Limb (tissue), 2 donors: Measurements from ENCODE around the gene RNF19B.
"Not testable (repeated sequence)": the region's sequence is repeated elsewhere in the genome, so short reads cannot be mapped to it uniquely, and the experiment has no call there.

ENCODE experiments used
- DNase-seq, 2 donors: peaks; one replicate each; pipeline ENCODE4 v3.0.0-alpha.2; 2016; ENCODE audit errors: extremely low spot score in 2 of 2

The RNF19B gene

GRCh38 chr1:32931760-32932159 is 32.8 kb downstream of the RNF19B start:
- DNase-seq: no peak

GRCh38 chr1:32929366-32929765 is 35.2 kb downstream of the RNF19B start:
- DNase-seq: no peak

GRCh38 chr1:32928715-32929114 is 35.9 kb downstream of the RNF19B start:
- DNase-seq: no peak

GRCh38 chr1:32928285-32928684 is 36.3 kb downstream of the RNF19B start:
- no peak for DNase-seq

GRCh38 chr1:32927441-32927840 is 37.2 kb downstream of the RNF19B start:
- DNase-seq: no peak

GRCh38 chr1:32926562-32926961 is 38.0 kb downstream of the RNF19B start:
- DNase-seq: no peak

- peak in 1 of 2 donors; percentile 53 for DNase-seq
Observed at GRCh38 chr1:32925403-32926162, 39.0 kb downstream of the RNF19B start.

GRCh38 chr1:32924881-32925344 is 39.7 kb downstream of the RNF19B start:
- DNase-seq: peak in 1 of 2 donors; percentile 40

- no peak for DNase-seq
Observed at GRCh38 chr1:32920833-32921232, 43.8 kb downstream of the RNF19B start.

- DNase-seq: no peak
Observed at GRCh38 chr1:32919811-32920733, 44.5 kb downstream of the RNF19B start.

- no peak for DNase-seq
Observed at GRCh38 chr1:32918179-32918578, 46.4 kb downstream of the RNF19B start.

- no peak for DNase-seq
Observed at GRCh38 chr1:32917521-32917920, 47.1 kb downstream of the RNF19B start.

- DNase-seq: no peak
Observed at GRCh38 chr1:32915766-32916706, 48.6 kb downstream of the RNF19B start.

- no peak for DNase-seq
Observed at GRCh38 chr1:32910319-32910718, 54.3 kb downstream of the RNF19B start.

GRCh38 chr1:32907435-32907834 is 57.2 kb downstream of the RNF19B start:
- DNase-seq: no peak

- no peak for DNase-seq
Observed at GRCh38 chr1:32906654-32907053, 58.0 kb downstream of the RNF19B start.

- not testable (repeated sequence) for DNase-seq
Observed at GRCh38 chr1:32905588-32905987, 59.0 kb downstream of the RNF19B start.

GRCh38 chr1:32904797-32905196 is 59.8 kb downstream of the RNF19B start:
- DNase-seq: no peak

- no peak for DNase-seq
Observed at GRCh38 chr1:32903991-32904785, 60.4 kb downstream of the RNF19B start.

GRCh38 chr1:32902535-32902920 is 62.1 kb downstream of the RNF19B start:
- no peak for DNase-seq
